ENCODE data around the gene HAUS3.

The HAUS3 gene

DNA sequence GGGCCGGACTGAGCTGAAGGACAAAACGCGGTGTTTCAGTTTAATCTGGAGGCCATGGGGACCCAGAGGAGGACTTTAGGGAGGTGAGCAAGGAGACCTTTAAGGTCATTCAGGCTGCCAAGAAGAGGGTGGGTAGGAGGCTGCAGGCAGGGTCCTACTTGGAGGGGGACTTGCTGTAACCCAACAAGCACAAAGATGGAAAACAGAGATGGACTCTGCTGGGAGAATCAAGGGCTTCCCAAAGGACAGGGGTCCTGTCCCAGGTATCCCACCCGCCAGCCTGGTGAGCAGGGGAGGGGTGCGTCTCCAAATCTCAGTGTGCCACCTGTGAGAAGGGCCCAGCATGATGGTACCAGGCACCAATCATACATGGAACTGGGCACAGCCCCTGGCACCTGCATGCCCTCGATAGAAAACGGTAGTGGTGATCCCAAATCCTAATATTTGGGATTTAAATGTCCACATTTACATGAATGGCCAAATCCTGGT lies 3.9 kb upstream of the HAUS3 start:
- Histone ChIP-seq H3K4me1 (ENCODE audit: insufficient read depth, low read length) (peaks cover 7% of the 10 kb centered on the region), H3K36me3 (ENCODE audit: insufficient read depth, low read length) (peaks cover 20% of the 10 kb centered on the region), H3K9ac (ENCODE audit: low read depth, low read length) (no peak overlapping the region), H3K27me3 (ENCODE audit: insufficient read depth, low read length, poor library complexity) (no peaks in the 10 kb centered on the region), H3K4me2 (ENCODE audit: insufficient read depth, low read length) (no peak overlapping the region), H3K27ac (ENCODE audit: low read length) (no peak overlapping the region), H3K4me3 (ENCODE audit: low read depth in 1 of 2, low read length in 2 of 2) (no peak overlapping the region), H2AFZ (ENCODE audit: low read depth, low read length) (no peak overlapping the region), H4K20me1 (ENCODE audit: insufficient read depth, low read length) (peaks cover 18% of the 10 kb centered on the region), H3K79me2 (ENCODE audit: insufficient read depth, low read length) (peaks cover 10% of the 10 kb centered on the region), H3K9me3 (ENCODE audit: insufficient read depth, low read length, severe bottlenecking) (no peaks in the 10 kb centered on the region)
- no peak for DNase-seq
- no peak for TF ChIP-seq EZH2 (IDR thresholded peaks at IDR 0.05; ENCODE audit: borderline replicate concordance, low read depth, low read length, severe bottlenecking)
- TF ChIP-seq, protein P1, sequence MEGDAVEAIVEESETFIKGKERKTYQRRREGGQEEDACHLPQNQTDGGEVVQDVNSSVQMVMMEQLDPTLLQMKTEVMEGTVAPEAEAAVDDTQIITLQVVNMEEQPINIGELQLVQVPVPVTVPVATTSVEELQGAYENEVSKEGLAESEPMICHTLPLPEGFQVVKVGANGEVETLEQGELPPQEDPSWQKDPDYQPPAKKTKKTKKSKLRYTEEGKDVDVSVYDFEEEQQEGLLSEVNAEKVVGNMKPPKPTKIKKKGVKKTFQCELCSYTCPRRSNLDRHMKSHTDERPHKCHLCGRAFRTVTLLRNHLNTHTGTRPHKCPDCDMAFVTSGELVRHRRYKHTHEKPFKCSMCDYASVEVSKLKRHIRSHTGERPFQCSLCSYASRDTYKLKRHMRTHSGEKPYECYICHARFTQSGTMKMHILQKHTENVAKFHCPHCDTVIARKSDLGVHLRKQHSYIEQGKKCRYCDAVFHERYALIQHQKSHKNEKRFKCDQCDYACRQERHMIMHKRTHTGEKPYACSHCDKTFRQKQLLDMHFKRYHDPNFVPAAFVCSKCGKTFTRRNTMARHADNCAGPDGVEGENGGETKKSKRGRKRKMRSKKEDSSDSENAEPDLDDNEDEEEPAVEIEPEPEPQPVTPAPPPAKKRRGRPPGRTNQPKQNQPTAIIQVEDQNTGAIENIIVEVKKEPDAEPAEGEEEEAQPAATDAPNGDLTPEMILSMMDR (IDR thresholded peaks at IDR 0.05; ENCODE audit: borderline replicate concordance, extremely low read depth, low read length, poor library complexity, severe bottlenecking) = no peak
- ATAC-seq (ENCODE audit: insufficient read depth, low read depth) = no peak

DNA sequence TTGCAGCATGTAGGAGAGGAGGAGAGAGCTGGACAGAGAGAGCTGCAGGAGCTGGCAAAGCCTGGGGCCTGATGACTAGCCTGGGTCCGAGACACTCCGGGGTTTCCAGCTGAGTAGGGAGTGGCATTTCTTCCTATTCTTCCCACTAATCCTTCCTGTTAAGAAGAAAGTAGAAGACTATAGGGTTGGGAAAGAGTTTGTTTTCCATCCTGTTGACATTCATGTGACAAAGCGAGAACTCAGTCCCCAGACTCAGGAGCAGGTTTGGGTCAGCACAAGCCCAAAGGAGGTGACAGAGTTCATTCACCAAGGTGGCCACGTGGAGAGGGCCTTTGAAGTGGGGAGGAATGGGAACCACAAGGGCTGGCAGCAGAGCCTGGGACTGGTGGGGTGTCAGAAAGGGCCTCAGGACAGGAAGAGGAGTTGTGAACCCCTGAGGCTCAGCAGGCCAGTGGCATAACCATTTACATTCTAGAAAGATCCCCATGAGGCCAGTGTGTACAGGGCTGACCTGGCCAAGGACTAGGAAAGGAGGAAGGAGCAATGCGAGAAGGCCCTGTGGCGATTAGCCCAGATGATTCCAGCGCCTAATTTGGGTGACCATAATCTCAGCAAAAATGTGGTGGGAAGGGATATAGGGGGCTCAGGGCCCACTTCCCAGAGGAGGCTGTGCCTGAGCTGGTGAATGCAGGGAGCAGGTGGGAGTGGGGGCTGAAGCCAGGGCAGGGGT lies 3.3 kb upstream of the HAUS3 start:
- H3K27me3 ChIP-seq (ENCODE audit: insufficient read depth, low read length, poor library complexity) = no peaks in the 10 kb centered on the region
- peaks cover 24% of the 10 kb centered on the region for H4K20me1 ChIP-seq (ENCODE audit: insufficient read depth, low read length)
- no peaks in the 10 kb centered on the region for H3K9me3 ChIP-seq (ENCODE audit: insufficient read depth, low read length, severe bottlenecking)
- TF ChIP-seq, protein P1 (IDR thresholded peaks at IDR 0.05; ENCODE audit: borderline replicate concordance, extremely low read depth, low read length, poor library complexity, severe bottlenecking) = no peak
- TF ChIP-seq EZH2 (IDR thresholded peaks at IDR 0.05; ENCODE audit: borderline replicate concordance, low read depth, low read length, severe bottlenecking) = no peak
- no peak overlapping the region for H3K9ac ChIP-seq (ENCODE audit: low read depth, low read length)
- no peak overlapping the region for H3K27ac ChIP-seq (ENCODE audit: low read length)
- H2AFZ ChIP-seq (ENCODE audit: low read depth, low read length) = no peak overlapping the region
- DNase-seq (peak; percentile 9), ATAC-seq (ENCODE audit: insufficient read depth, low read depth) (no peak)
- H3K4me1 ChIP-seq (ENCODE audit: insufficient read depth, low read length) = peaks cover 13% of the 10 kb centered on the region
- H3K36me3 ChIP-seq (ENCODE audit: insufficient read depth, low read length) = peaks cover 16% of the 10 kb centered on the region
- no peak overlapping the region for H3K4me2 ChIP-seq (ENCODE audit: insufficient read depth, low read length)
- peaks cover 17% of the 10 kb centered on the region for H3K79me2 ChIP-seq (ENCODE audit: insufficient read depth, low read length)
- no peak overlapping the region for H3K4me3 ChIP-seq (ENCODE audit: low read depth in 1 of 2, low read length in 2 of 2)

DNA sequence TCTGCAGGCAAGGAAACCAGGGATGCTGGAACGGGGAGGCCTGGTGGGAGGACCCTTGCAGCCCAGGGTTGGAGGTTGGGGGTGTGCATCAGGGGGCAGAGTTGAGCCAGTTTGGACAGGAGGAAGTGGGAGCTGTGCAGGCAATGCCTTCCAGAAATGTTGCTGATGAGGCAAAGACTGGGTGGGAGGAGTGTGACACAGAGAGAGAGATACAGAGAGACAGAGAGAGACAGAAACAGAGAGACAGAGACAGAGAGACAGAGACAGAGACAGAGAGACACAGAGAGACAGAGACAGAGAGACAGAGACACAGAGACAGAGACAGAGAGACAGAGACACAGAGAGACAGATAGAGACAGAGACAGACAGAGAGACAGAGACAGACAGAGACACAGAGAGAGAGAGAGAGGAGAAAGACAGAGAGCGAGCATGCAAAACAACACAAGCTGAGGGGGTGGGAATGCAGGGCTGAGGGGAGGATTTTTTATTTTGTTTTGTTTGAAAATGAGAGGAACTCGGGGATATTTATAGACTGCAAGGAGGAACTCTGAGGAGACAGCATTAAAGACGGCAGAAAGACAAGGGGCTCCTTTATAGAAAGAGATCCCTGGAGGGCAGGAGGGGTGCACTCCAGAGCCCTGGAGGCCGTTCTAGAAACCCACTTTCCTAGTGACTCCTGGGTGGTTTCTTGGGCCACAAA lies 1.9 kb upstream of the HAUS3 start:
- TF ChIP-seq EZH2 (IDR thresholded peaks at IDR 0.05; ENCODE audit: borderline replicate concordance, low read depth, low read length, severe bottlenecking) = no peak
- TF ChIP-seq, protein P1 (IDR thresholded peaks at IDR 0.05; ENCODE audit: borderline replicate concordance, extremely low read depth, low read length, poor library complexity, severe bottlenecking) = peak; percentile 25
- peaks cover 27% of the 10 kb centered on the region for H3K4me1 ChIP-seq (ENCODE audit: insufficient read depth, low read length)
- no peaks in the 10 kb centered on the region for H3K9me3 ChIP-seq (ENCODE audit: insufficient read depth, low read length, severe bottlenecking)
- ATAC-seq (ENCODE audit: insufficient read depth, low read depth) (no peak), DNase-seq (no peak)
- no peak overlapping the region for H3K4me3 ChIP-seq (ENCODE audit: low read depth in 1 of 2, low read length in 2 of 2)
- peaks cover 30% of the 10 kb centered on the region for H4K20me1 ChIP-seq (ENCODE audit: insufficient read depth, low read length)
- H3K79me2 ChIP-seq (ENCODE audit: insufficient read depth, low read length) = peaks cover 30% of the 10 kb centered on the region
- H3K4me2 ChIP-seq (ENCODE audit: insufficient read depth, low read length) = no peak overlapping the region
- H2AFZ ChIP-seq (ENCODE audit: low read depth, low read length) = no peak overlapping the region
- H3K36me3 ChIP-seq (ENCODE audit: insufficient read depth, low read length) = peaks cover 21% of the 10 kb centered on the region
- no peak overlapping the region for H3K9ac ChIP-seq (ENCODE audit: low read depth, low read length)
- H3K27ac ChIP-seq (ENCODE audit: low read length) = no peak overlapping the region
- no peaks in the 10 kb centered on the region for H3K27me3 ChIP-seq (ENCODE audit: insufficient read depth, low read length, poor library complexity)
